GOT3 (cell line): ENCODE data around the gene PITPNM3.

Source experiments
- DNase-seq: peaks from one replicate; lab custom pipeline; 2025; ENCODE audit warnings: mixed read lengths; lab: John Stamatoyannopoulos, UW

The PITPNM3 gene

DNA sequence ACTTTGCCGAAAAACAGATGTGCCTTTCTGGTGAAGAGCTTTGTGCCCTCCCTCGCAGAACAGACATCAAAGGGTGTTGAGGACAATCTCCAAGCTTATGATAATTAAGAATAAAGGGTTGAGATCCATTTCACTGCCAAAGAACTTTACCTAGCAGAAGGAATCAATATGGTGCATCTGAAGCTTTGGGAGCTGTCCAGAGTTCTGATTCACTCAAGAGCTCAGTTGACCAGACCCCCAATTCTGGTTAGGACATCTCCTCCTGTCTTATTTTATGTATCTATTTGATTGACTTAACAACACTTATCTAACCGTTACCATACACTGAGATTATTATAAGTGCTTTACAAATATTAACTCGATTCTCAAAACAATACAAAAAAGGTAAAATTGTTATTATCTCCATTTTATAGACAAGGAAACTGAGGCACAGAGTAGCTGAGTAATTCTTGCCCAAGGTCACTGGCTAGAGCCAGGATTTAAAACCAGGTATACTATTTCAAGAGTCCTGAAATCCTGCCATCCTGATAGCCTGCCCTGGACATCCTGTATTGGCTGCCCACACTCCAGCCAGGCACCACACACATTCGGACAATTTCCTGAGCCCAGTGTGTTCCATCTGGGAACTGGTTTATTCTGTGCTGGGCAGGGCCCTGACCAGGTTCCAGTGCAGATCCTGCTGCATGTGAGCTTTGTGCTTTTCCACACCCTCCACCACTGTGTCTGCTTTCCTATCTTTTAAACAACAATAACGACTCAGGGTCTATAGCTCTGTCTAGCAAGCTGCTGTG lies 29.8 kb downstream of the PITPNM3 start:
- no peak for DNase-seq

DNA sequence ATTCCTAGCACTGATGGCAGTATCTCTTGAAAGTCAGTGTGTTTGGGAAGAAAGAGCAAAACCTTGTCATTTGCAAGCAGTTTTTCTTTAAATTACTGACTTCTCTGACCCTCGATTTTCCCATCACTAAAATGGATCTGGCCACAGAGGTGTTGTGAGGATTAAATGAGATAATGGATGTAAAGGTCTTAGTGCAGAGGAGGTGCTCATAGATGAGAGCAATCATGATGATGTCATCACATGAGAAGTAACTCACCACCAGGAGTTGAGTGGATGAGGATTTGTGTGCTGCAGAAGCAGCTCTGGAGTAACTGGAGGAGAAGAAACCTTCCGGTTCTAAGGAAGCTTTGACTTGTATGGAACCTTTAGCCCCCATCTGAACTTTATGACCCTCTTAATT lies 30.6 kb downstream of the PITPNM3 start:
- DNase-seq: no peak

DNA sequence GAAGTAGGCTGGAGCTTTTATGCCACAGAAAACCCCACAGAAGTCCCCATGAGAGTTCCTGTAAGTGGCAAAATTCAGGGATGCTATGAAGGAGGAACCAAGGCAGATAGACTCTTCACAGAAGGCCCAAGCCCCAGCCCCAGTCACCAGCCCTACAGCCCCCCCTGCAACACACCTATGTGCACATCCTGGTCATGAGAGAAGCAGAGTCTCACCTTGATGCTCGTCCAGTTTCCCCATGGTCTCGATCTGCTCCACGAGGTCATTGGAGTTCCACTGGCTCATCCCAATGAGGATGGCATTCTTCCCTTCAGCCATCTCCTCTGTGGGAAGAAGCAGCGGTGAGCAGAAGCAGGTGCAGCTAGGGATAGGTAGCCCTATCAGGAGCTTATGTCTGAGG lies 31.2 kb downstream of the PITPNM3 start:
- no peak for DNase-seq

DNA sequence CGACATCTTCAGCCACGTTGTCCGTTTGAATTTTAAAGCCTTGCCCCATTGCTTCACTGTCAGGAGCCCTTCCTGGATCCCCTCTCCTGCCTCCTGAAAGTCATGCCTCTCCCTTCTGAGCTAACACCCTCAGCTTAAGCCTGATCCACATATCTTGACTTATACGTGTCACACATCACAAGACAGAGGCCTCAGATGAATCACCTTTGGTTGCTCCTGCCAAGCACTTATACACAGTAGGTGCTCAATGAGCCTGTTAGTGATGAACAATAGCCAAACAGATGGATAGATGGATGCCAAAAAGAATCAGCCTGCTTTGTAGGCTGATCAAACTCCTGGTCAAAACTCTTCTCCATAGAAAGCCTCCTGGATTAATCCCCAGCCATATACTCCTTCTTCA lies 31.8 kb downstream of the PITPNM3 start:
- no peak for DNase-seq

DNA sequence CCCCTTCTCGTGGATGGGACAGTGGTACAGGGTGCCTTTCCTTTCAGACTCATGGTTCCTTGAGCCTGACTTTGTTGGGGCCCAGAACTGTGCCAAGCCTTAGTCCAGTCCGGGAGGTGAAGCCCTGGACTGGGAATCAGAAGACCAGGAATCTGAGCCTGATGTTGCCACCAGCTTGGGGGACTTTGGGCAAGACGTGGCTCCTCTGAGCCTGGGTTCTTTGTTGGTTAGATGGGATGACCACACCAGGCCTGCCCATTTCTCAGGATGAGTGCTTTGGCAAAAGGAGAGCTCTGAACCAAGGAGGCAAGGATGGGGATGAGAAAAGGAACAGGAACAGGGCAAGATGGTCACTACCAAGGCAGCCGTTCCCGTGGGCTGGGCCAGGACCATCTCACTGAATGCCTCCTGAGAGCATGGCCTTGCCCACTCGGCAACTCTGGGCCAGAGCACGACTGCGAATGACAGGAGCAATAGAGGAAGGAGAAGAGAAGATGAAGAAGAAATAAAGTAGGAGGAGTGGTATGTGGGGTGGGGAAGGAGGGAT lies 32.5 kb downstream of the PITPNM3 start:
- DNase-seq: no peak

DNA sequence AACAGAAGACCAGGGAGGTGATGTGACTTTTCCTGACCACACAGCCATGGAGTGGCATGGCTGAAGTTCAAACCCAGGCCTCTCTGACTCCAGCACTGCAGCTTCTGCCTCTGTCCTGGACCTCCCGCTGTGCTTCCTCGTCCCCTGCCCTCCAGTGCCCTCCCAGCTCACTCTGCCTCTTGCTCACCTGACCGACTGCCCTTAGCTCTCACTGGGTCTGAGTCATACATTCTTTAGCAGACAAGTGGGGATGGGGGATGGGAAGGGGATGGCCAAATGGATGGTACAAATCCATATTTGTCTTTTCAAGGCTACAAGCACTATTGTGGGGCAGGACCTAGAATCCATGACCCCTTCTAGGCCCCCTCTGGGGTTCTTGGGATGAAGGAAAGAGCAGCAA lies 33.0 kb downstream of the PITPNM3 start:
- DNase-seq: no peak

DNA sequence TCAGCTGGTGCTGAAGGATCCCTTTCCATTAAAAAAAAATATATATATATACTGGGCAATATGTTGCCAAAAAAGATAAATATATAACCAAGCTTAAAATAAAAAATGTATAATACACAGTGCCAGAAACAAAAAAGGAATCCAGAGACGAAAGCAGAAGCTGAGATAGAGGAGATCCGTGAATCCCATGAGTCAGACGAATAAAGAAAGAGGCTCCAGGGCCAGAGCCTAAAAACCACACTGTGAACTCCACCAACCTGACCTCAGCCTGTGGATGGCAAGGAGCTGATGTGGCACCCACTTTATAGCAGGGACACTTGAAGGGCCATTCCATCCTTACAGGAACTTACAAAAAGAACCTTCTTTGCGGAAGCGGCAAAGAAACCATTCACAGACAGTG lies 34.8 kb downstream of the PITPNM3 start:
- no peak for DNase-seq

DNA sequence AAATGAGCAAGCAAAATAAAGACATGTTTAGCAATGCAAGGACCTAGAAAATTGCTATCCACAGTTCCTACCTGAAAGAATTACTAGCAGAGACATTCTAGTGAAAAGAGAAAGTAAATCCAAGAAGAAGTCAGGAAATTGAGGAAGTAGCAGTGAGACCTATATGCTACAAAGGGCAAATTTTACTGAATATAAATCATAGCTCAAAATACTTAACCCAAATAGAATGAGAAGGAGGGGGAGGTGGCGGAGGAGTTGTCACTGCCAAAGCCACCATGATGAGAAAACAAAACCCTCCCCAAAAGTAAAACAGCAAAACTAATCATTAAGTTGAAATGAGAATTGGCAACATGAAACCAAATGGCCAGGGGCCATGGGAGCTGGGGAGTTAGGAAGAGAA lies 39.3 kb downstream of the PITPNM3 start:
- no peak for DNase-seq

DNA sequence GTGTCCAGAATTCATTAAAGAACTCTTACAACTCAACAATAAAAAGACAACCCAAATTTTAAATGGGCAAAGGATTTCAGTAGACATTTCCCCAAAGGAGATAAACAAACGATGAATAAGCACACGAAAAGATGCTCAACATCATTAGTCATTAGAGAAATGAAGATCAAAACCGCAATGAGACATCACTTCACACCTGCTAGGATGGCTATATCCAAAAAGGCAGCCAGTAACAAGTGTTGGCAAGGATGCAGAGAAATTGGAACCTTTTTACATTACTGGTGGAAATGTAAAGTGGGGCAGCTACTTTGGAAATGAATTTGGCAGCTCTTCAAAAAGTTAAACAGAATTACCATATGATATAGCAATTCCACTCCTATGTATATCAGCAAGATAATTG lies 42.0 kb downstream of the PITPNM3 start:
- no peak for DNase-seq

DNA sequence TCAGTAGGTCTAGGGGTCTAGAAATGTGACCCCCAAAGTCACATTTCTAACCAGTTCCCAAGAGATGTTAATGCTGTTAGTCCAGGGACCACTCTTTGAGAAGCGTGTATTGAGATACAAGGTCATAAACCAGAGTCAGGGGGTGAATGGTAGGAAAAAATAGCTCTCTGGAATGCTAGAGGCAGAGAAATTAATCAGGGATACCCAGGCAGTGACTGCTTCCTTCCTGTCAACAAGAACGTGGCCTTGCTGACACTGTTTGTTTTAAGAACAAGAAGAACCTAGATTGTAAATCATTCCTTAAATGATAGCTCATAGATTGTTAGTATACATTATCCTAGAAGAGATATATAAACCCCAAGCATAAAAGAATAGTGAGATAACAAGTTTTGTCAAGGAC lies 43.8 kb downstream of the PITPNM3 start:
- no peak for DNase-seq

DNA sequence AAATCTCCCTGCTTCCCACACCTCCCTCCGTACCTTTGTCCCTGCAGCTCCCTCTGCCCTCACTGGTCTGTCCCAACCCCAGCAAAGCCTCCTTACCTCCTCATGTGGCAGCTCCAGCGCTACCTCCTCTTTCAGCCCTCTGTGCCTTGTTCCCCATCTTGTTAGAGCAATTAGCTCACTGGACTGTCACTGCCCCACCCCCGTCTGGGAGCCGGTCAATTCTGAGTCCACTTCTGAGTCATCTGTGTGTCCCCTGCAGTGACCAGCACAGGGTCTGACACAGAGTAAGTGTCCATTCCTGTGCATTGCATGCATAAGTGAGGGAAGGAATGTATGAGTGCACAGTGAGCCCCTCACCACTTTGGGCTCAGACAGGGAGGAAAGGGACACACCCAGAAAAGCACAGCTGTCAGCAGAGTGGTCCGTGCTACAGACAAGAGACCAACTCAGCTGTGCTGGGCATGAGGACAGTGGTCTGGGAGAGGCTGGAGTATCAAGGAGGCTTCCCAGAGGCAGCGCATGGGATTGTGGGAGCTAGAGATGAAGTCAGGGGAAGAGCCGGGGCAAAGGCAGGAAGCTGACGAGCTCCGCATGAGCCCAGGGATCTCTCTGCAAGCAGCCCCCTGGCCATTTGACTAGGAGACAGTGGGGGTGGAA lies 45.9 kb downstream of the PITPNM3 start:
- DNase-seq: no peak

DNA sequence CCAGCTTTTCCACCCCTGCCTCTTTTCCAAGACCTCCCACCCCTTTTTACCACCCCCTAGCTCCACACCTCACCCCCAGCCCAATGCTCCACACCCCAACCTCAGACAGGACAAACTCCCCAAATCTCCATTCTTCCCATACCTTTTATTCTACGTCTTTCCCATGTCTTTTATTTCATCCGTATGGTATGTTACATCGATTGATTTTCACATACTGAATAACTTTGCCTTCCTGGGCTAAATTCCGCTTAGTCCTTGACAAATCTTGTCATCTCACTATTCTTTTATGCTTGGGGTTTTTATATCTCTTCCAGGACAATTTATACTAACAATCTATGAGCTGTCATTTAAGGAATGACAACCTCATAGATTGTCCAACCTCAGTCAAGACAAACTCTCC lies 46.4 kb downstream of the PITPNM3 start:
- DNase-seq: no peak

DNA sequence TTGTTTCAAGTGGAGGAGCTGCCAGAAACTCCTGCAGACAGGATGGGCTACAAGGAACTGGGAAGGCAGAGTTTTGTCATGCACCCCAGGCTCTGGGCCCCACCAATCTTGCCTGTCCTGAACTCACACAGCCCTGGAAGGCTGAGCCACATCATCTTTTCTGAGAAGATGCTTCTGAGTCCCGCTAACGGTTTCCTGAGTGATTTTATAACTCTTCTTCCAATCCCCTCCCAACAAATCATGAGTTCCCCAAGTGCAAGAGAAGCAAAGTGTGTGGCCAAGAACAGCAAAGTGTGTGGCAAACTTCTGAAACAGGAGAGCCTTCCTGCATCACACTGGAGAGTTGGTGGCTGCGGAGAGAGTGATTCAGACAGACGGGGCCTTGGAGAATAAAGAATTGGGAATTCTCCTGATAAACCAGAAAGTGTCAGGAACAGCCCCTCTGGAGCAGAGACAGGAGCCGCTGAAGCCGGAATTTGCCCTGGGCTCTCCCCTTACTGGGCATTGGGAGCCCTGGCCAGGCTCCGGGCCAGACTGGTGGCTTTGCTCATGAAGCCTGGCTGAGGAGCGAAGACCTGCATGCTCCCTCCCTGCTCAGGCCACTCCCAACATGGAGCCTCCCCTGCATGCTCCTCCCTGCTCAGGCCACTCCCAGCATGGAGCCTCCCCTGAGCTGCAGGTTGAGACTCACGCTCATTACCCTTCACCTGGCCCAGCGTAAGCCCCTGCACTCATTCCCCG lies 47.2 kb downstream of the PITPNM3 start:
- no peak for DNase-seq

DNA sequence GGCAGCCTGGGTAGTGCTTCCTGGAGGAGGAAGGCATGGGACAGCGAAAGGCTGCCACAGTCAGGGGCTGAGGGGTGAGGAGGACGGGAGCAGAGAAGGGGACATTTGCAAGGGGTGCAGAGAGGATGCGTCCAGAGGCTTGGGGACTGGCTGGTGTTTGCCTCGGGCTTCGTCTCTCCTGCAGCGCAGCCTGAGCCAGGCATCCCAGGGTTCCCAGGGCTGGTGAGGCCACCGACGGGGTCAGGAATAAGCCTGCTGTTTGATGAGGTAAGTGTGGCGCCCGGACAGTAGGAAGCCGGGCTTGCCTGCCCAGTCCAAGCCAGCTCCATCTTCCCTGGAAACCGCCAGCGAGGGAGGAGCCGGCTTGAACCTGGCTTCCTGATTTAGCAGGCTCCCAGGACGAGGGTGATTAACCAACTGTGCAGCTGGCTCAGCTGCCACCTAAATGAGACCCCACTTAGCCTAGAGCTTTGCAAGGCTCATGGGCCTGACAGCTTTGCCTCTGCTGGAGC lies 47.8 kb downstream of the PITPNM3 start:
- DNase-seq: no peak

DNA sequence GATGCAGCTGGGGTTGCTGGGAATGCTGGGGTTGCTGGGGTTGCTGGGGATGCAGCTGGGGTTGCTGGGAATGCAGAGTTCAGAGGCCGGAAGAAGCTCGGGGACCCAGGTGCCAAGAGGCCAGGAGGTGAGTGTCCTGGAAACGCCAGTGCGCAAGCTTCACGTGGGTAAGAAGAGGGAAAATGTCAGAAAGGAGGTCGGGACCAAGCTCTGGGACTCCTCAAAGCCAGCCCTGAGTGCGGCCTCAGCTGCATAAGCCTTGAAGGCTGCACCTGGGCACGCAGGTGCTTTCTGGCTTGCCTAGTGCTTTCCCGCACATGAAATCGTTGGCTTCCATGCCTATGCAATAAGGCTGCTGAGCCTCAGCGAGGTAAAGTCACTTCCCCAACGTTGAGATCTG lies 48.3 kb downstream of the PITPNM3 start:
- no peak for DNase-seq

DNA sequence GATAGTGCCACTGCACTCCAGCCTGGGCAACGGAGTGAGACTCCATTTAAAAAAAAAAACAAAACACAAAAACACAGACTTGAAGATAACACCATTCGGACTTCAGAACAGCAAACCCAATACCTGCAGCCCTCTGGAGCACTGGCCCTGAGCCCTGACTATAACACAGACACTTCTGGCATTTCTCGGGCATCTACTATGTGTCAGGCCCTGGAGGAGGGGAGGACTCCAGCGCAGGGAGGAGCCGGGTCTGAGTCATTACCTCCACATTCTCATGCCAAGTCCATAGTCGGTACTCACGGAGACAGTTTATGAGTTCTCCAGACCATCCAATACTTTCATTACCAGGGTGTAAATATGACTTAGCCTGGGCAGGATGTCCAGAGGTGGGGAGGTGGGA lies 48.8 kb downstream of the PITPNM3 start:
- DNase-seq: peak; percentile 52

DNA sequence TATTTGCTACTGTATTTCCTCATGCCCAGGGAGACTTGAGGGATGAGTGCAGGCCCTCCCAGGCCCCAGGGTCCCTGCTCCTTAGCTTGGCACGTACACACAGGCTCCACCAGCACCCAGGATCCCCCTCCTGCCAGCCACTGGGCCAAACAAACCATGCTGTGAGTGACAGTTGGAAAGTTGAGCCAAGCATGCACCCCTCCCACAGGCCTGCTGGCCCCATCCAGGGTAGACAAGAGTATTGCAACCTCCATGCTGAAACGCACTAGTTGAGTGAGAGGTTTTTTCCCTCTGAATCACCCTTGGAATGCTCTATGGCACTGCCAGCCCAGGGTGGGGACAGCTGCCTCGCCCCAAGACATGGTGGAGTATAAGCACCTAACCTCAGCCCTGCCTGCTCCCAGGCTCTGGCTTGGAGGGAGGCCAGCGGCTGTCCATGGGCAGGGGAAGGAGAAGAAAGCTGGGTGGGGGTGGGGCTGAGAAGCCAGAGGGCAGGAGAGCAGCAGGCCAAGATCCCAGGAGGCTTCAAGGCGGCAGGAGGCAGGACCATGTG lies 49.6 kb downstream of the PITPNM3 start:
- DNase-seq: no peak

DNA sequence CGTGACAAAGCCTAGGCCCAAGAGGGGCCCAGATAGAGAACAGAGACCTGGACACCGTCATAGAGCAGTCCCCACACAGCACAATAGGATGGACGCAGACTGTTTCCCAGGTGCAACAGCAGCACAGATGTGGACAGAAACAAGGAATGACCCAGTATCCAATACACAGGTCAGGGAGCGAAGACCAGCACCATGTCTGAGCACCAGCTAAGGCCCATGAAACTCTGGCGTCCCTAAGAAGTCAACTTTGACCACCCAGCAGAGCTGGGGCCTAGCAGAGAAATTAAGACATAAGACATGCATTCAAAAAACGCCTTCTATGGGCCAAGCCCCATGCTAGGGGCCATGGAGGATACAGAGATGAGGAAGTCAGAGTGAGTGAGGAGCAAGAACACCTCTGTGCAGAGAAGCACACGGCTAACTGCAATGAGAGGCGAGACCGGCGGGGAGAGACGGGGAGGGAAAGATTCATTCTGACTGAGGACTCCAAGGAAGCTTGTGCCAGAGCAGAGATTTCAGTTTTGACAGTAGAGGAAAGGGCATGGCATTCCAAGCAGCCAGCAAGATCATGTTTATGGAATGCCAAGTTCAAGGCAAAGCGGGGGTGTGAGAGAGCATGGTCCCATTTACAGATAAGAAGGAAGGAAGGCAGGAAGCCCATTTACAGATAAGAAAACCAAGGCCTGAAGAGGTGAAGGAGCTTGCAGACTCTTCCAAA lies 50.8 kb downstream of the PITPNM3 start:
- no peak for DNase-seq

DNA sequence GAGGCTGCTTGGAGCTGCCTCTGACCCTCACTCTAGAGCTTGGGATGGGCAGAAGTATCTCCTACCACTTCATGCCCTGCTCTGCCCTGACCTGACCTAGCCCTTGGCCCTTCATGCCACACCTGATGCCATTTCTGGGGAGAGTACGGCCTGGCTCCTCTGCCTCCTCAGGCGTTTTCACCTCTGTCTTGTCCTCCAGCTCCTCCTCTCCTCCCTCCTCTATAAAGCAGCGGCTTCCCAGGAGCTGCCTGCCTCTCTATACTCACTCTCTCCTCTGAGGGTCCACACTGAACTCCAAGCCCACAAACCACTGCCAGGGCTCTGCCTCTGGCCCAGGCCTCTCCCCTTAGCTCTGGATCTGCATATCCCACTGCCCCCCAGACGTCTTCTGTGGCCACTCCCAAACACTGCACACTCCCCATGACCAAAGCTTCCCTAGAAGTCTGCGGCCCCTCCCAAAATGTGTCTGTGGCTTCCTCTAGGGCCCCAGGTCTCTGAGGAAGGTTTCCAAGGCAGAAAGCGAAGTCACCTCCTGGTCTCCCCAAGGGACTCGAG lies 52.6 kb downstream of the PITPNM3 start:
- no peak for DNase-seq

DNA sequence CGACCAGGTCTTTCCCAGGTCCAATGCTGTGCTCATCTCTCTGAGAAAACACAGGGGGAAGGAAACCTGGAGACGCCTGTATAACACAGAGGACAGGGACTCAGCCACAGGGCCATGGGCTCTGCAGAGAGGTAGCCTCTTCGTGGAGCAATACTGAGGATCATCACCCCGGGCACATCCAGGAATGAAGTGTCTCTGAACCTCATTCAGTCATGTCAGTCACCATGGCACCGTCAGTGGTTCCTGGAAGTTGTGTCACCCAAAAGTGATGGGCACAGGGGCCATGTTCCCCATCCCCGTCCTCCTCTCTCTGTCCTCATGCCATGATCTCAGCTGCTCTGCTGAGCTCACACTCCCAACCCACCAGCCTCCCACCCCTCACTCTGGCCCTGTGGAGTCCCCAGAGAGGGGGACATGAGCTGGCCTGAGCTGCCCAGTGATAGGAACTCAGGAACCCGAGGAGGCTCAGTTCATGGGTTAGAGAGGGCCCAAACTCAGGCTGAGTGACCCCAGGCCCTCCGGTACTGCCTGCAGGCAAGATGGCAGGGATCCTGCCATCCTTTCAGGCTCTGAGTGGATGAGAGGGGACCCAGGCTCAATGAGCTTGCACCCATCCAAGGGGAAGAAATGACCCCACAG lies 53.4 kb downstream of the PITPNM3 start:
- DNase-seq: no peak

DNA sequence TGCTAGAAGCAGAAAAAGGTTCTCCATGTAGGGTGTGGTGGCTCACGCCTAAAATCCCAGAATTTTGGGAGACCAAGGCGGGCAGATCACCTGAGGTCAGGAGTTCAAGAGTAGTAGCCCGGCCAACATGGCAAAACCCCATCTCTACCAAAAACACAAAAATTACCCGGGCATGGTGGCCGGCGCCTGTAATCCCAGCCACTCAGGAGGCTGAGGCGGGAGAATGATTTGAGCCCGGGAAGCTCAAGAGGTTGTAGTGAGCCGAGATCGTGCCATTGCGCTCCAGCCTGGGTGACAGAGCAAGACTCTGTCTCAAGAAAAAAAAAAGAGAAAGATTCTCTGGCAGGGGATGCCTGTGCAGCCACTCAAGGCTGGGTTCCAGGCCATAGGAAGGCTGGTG lies 54.2 kb downstream of the PITPNM3 start:
- no peak for DNase-seq
